Activated T-helper 9 cell treated with anti-CD3 and anti-CD28 coated beads, Interleukin-2, amount 50 U/mL, for 16 hours (primary cell): ENCODE measurements around the gene NBAS.
"Not testable (repeated sequence)": the region's sequence is repeated elsewhere in the genome, so short reads cannot be mapped to it uniquely, and the experiment has no call there.

Experiments used
- DNase-seq: peaks from one replicate; pipeline ENCODE4 v3.0.0-alpha.2; 2020; ENCODE audit warnings: low read depth

Gene NBAS

GRCh38 chr2:15262792-15263191 lies 298.3 kb downstream of the NBAS start:
- DNase-seq, result no peak

- DNase-seq, result no peak
These were observed 300.3 kb downstream of the NBAS start for GRCh38 chr2:15260835-15261234.

GRCh38 chr2:15260196-15260595 lies 300.9 kb downstream of the NBAS start:
- no peak for DNase-seq

- DNase-seq, result no peak
These were observed 301.8 kb downstream of the NBAS start for GRCh38 chr2:15259356-15259756.

- DNase-seq, result not testable (repeated sequence)
These were observed 302.7 kb downstream of the NBAS start for GRCh38 chr2:15258385-15258784.

GRCh38 chr2:15253835-15254286 lies 307.3 kb downstream of the NBAS start:
- no peak for DNase-seq

- no peak for DNase-seq
These were observed 307.9 kb downstream of the NBAS start for GRCh38 chr2:15253247-15253646.

GRCh38 chr2:15251753-15252152 lies 309.4 kb downstream of the NBAS start:
- no peak for DNase-seq

GRCh38 chr2:15250946-15251345 lies 310.2 kb downstream of the NBAS start:
- DNase-seq, result not testable (repeated sequence)

- DNase-seq, result no peak
These were observed 314.3 kb downstream of the NBAS start for GRCh38 chr2:15246870-15247269.

- DNase-seq, result no peak
These were observed 317.4 kb downstream of the NBAS start for GRCh38 chr2:15243762-15244161.

- DNase-seq, result no peak
These were observed 318.1 kb downstream of the NBAS start for GRCh38 chr2:15242936-15243461.

- no peak for DNase-seq
These were observed 319.2 kb downstream of the NBAS start for GRCh38 chr2:15241929-15242328.

GRCh38 chr2:15241201-15241600 lies 319.9 kb downstream of the NBAS start:
- no peak for DNase-seq

GRCh38 chr2:15238028-15238427 lies 323.1 kb downstream of the NBAS start:
- no peak for DNase-seq

- no peak for DNase-seq
These were observed 330.4 kb downstream of the NBAS start for GRCh38 chr2:15230599-15231192.

GRCh38 chr2:15226661-15227060 lies 334.5 kb downstream of the NBAS start:
- no peak for DNase-seq

- no peak for DNase-seq
These were observed 336.0 kb downstream of the NBAS start for GRCh38 chr2:15225131-15225530.

GRCh38 chr2:15224641-15225040 lies 336.5 kb downstream of the NBAS start:
- no peak for DNase-seq

GRCh38 chr2:15223887-15224286 lies 337.2 kb downstream of the NBAS start:
- DNase-seq, result no peak

GRCh38 chr2:15222856-15223255 lies 338.3 kb downstream of the NBAS start:
- DNase-seq, result no peak

- DNase-seq, result no peak
These were observed 340.5 kb downstream of the NBAS start for GRCh38 chr2:15220603-15221002.

- no peak for DNase-seq
These were observed 342.6 kb downstream of the NBAS start for GRCh38 chr2:15218423-15219086.

- no peak for DNase-seq
These were observed 348.9 kb downstream of the NBAS start for GRCh38 chr2:15212249-15212648.
